GM19351 (cell line): Measurements from ENCODE around the gene ADNP2.
"Not testable (repeated sequence)": the region's sequence is repeated elsewhere in the genome, so short reads cannot be mapped to it uniquely, and the experiment has no call there.

Source experiments
- ATAC-seq: cut with Tn5 transposase; IDR thresholded peaks from one replicate; pipeline ENCODE4 v1.9.1; 2021; ENCODE audit warnings: mild to moderate bottlenecking, moderate library complexity; ENCODE audit not compliant: unreplicated experiment

The ADNP2 gene

DNA sequence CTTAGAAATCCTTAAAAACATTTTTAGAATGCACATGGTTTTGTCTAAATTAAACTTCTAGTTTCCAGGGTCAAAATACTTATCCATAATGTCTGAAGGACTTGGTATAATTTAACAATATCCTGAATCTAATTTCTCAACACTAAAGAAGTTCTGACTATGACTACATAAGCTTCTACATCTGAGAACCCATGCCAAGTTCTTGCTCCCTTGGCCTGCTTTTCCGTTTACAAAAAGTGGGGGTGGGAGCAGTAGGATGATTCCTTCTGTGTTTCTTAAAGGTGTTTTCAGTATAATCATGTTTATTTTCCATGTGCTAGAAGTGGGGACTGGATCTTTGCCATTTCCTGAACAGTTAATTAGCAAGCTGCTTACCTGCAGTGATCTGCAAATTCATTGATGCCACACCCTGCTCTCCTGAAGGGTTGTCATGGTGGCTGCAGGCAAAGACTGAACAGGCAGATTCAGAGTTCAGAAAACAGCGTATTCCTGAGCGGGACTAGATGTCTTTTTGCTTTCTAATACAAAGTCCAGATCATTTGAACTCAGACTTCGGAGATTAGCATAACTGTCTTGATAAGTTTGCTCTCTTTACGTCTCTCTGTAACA is 36.2 kb downstream of the ADNP2 start:
- ATAC-seq: no peak

GRCh38 chr18:80147037-80147417 is 38.0 kb downstream of the ADNP2 start:
- peak; percentile 21 for ATAC-seq

- ATAC-seq: peak; percentile 83
These were observed 38.6 kb downstream of the ADNP2 start for GRCh38 chr18:80147418-80148325.

DNA sequence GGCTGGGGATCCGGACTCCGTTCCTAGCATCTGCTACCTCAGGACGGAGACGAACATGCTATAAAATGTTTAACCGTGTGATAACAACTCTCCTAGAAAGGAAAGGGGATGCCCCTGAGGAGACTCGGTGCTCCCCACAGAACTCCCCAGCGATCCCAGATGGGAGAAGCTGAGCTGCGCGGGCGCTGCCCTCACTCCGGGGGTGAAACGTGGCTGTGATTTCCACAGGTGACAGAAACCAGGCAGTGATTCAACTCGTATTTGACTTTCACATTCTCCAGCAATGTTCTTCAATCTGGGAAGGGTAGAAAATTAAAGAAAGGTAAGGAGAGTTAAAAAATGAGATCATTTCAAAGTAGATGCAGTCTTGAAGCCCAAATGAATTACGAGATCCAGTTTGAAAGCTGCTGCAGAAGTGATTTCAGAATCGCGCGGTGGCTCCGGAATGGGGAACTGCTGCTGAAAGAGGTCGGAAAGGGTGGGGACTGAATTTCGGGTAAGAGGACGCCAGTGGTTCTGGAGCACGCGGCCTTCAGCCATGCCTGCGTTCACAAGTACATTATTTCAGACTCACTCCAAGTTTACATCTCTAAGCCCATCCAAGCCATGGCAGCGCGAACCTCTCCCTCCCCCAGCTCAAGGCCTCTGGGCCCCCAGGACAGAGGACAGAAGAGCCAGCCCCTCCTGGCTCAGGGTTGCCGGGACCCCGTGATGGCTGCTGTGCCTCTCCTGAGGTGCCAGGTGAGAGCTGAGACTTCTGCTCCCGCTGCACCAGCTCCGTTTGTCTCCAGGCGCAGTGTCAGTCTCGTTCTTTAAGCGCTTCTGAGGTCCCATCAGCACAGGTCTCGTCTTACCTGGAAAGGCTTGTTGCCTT is 39.5 kb downstream of the ADNP2 start:
- no peak for ATAC-seq

DNA sequence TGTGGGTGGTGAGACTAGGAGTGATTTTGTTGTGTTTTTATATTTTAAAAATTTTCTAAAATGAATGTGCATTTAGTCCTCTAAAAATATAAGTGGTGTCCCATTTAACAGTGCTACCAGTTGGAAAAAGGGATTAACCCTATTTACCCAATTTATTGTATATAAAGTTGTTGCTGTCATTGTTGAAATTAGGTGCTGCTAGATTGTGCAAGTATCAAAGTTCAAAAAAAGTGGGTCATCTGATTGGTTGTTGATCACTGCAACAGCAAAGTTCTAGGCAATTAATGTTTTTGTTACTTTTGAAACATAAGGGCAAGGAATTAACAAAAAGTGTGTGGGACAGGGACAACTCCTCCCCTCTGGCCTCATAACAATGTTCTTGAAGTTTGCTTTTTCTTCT is 40.6 kb downstream of the ADNP2 start:
- no peak for ATAC-seq

GRCh38 chr18:80154293-80154692 is 45.2 kb downstream of the ADNP2 start:
- peak; percentile 88 for ATAC-seq

DNA sequence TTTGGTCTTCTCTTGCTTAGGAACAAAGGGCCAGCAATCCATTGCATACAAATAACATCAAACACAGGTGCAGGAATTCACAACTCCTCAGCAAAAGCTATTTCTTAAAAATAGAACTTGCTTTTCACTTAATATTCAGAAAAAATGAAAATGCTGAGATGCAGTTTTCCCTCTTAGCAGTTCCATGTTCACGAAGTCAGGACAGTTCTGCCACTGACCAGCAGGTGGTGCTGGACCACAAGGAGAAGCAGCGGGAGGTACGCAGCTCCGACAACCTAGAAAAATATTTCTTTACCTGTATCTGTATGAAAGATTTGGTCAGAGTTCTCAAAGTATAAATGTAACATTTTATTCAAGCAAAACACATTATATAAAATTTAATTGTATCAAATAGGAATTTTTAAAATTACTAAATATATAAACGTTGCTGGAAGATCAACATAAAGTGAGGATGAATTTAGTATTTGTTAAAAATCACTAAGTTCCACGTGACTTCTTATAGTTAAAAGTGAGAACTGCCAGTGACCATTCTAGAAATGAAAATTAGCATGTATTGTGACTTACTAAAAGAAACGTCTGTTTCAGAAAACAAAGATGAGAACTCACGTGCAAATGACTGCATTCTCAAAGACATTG is 48.8 kb downstream of the ADNP2 start:
- ATAC-seq: peak; percentile 34

DNA sequence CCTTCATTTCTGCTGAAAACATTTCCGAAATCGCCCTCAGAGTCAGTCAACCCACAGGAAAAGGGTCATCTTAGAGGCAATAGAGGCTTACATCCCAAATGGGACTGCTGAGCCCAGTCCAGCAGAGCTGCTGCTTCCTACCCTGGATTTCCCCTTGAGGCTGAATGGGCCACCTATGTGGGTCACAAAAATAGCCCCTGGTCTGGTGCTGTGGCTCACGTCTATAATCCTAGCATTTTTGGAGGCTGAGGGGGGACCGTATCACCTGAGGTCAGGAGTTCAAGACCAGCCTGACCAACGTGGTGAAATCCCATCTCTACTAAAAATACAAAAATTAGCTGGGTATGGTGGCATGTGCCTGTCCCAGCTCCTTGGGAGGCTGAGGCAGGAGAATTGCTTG is 49.3 kb downstream of the ADNP2 start:
- ATAC-seq: no peak

DNA sequence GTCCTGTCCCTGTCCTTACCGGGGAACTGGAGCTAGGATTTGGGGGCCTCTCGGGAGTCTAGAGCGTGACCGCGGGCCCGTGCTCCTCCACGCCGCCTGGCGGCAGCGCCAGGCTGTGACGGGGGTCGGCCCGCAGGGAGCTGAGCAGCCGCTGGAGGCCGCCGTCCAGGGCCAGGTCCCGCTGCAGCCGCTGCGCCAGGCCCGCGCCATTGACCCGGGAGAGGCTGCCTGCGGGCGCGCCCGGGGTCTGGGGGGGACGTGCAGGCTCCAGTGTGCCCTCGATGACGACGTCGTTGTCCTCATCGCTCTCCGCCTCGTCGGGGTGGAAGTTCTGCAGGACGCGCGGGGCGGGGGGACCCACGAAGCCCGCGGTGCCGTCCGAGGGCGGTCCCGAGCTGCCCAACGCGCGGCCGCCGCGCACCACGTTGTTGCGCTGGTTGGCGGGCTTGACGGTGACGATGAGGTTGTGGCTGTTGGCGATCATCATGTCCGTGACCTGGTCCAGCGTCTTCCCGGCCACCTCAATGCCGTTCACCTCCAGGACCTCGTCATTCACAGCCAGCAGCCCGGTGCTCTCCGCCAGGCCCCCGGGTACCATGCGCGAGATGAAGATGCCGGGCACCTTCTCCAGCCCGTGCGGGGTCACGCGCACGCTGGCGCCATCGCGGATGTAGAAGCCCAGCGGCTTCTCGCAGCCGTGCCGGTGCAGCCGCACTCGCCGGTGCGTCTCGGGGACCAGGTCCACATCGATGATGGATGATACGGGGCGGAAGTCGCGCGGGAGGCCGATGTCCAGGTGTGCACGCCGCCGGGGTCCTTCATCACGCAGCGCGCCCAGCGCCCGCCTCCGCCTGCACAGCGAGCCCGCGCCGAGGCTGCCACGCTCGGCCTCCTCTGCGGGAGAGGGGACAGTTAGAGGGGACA is 50.9 kb downstream of the ADNP2 start:
- ATAC-seq: peak; percentile 77

- ATAC-seq: no peak
These were observed 52.8 kb downstream of the ADNP2 start for GRCh38 chr18:80161781-80162417.

DNA sequence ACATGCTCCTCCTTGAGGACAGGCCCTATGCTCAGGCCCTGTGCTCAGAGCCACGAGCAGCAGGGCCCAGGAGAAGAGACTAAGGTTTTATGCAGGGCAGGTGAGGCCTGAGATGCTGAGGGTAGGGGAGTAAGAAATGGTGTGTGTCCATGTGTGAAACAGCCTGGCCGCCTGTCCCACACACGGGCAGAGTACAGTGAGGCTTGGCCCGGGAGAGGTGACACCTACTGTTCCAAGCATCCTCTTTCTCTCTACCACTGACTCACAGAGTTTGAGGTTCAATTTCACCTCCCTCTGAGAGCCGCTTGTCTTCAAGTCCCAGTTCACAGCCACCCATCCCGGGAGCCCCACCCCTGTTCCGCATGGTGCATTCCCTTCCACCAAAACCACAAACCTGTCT is 54.1 kb downstream of the ADNP2 start:
- no peak for ATAC-seq

GRCh38 chr18:80164727-80165355 is 55.8 kb downstream of the ADNP2 start:
- ATAC-seq: not testable (repeated sequence)

DNA sequence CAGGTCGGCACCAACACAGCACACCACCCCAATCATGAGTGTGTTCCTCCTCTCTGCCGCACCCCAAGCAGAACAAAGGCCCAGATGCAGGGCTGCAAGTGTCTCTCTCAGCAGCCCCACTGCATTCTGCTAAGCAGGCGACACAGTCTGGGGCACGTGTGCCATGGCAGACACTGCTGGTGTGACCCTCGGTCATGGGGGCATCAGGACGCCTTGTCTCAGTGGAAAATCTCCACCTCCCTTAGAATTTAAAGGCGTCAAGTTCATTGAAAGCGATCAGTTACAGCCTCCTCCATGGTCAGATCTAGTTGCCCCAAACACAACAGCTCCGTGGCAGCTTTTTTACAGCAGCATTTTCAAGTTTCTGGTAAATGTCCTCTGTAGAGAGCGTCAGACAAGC is 57.2 kb downstream of the ADNP2 start:
- ATAC-seq: no peak

GRCh38 chr18:80166725-80167124 is 57.7 kb downstream of the ADNP2 start:
- ATAC-seq: no peak

- no peak for ATAC-seq
These were observed 58.3 kb downstream of the ADNP2 start for GRCh38 chr18:80167331-80167730.

DNA sequence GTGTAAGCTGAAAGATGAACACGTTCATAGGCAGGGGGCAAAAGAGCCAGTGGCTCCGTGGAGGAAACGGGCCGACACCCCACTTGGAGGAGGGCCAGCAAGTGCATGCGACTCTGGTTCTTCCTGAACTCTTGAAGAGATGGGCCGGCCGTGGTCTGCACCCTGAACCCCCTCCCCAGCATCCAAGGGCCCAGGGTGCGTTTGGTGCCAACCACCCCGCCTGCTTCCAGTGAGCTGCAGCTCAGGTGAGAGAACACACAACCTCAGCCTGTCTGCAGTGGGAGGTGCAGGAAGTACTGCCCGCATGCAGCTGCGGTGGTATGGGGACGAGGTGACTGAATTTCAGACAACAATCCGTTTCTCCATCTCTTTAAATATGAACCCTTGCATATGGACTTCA is 58.9 kb downstream of the ADNP2 start:
- no peak for ATAC-seq

GRCh38 chr18:80168346-80168745 is 59.3 kb downstream of the ADNP2 start:
- no peak for ATAC-seq

DNA sequence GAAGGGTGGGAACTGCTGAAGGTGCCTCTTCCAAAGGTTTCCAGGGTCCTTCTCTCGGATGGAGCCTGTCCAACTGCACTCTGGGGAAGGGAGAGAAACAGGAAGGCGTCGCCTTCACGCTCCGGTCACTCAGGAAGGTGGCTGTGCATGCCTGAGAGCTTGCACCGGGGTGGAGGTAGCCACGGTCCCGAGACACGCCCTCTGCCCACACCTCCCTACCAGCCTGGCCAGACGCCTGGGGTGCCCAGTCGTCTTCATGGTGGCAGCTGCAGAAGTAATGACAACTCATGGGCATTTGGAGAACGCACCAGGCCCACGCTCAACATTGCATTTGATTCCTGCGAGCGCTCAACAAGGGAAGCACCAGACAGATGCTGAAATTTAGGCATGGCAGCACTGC is 59.9 kb downstream of the ADNP2 start:
- ATAC-seq: no peak

- no peak for ATAC-seq
These were observed 60.5 kb downstream of the ADNP2 start for GRCh38 chr18:80169607-80170006.
